ENCODE data around the gene EPB41L4B.

The EPB41L4B gene

DNA sequence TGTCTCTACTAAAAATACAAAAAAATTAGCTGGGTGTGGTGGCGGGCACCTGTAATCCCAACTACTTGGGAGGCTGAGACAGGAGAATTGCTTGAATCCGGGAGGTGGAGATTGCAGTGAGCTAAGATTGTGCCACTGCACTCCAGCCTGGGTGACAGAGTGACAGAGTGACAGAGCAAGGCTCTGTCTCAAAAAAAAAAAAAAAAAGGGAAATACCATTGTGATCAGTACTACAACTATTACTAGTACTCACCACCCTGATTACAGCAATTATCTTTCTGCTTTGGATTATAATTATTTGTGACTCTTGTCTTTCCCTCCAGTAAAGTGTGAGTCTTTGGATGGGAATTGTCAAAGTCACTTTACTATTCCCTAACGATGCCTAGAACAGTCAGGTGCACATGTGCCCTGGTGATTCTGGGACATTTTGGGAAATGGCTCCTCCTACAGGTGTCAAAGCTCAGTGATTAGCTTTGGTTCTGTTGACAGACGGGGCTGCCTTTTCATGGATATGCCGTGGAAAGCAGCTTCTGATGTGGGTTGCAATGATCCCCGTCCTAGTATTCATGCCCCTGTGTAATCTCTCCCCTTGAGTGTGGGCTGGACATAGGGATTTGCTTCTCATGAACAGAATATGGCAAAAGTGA lies 122.0 kb downstream of the EPB41L4B start:
- Histone ChIP-seq H4K20me1 (ENCODE audit: insufficient read depth) (no peaks in the 10 kb centered on the region), H3K27me3 (ENCODE audit: insufficient read depth, low read depth) (no peaks in the 10 kb centered on the region), H3K9ac (no peak overlapping the region), H3K36me3 (ENCODE audit: insufficient read depth) (no peaks in the 10 kb centered on the region), H3K4me2 (no peak overlapping the region), H2AFZ (ENCODE audit: low read depth) (no peak overlapping the region), H3K27ac (no peak overlapping the region), H3K4me3 (IDR thresholded peaks at IDR 0.05; ENCODE audit: insufficient read depth, low read depth, low read length) (no peak overlapping the region), H3K79me2 (ENCODE audit: insufficient read depth, low read depth) (no peaks in the 10 kb centered on the region), H3K4me1 (ENCODE audit: low read depth, poor library complexity, severe bottlenecking) (no peaks in the 10 kb centered on the region)
- peak; percentile 32; the same call in 1 of the 2 replicates for TF ChIP-seq CTCF (conservative IDR thresholded peaks at IDR 0.05; ENCODE audit: low read depth, low read length)

GRCh38 chr9:109193974-109194556 lies 126.8 kb downstream of the EPB41L4B start:
- Histone ChIP-seq H4K20me1 (ENCODE audit: insufficient read depth) (no peaks in the 10 kb centered on the region), H2AFZ (ENCODE audit: low read depth) (no peak overlapping the region), H3K4me3 (IDR thresholded peaks at IDR 0.05; ENCODE audit: insufficient read depth, low read depth, low read length) (no peak overlapping the region), H3K79me2 (ENCODE audit: insufficient read depth, low read depth) (no peaks in the 10 kb centered on the region), H3K27ac (no peak overlapping the region), H3K4me1 (ENCODE audit: low read depth, poor library complexity, severe bottlenecking) (no peaks in the 10 kb centered on the region), H3K9ac (no peak overlapping the region), H3K36me3 (ENCODE audit: insufficient read depth) (no peaks in the 10 kb centered on the region), H3K27me3 (ENCODE audit: insufficient read depth, low read depth) (no peaks in the 10 kb centered on the region), H3K4me2 (no peak overlapping the region)
- no peak for TF ChIP-seq CTCF (conservative IDR thresholded peaks at IDR 0.05; ENCODE audit: low read depth, low read length)

DNA sequence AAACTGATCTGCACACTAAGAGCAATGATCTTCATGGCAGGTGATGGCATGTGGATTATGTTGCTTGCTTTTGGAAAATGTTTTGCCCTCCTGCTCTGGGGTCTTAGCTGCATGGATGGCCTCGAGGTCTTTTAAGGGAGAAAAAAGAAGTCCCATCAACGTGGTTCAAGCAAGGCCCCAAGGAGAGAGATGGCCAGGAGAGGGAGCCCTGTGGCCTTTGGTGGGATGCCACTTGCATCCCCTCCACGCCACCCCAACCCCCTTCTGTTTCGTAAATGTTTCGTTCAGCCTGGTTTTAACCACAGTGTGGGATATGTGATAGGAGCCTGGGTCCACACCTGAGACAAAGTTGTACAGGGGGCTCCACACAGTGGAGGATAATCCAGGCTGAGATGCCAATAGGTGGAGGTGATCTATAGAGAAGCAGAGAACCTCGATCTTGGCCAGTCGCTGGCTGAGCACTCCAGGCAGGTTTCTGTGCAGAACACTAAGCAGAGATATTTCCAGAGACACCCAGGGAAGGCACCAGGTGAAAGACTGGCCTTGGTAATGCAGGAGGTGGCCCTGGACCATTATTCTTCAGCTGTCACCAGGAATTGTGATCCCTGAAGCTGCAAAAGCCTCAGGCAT lies 128.0 kb downstream of the EPB41L4B start:
- no peak overlapping the region for H3K9ac ChIP-seq

GRCh38 chr9:109191746-109192145 lies 129.1 kb downstream of the EPB41L4B start:
- Histone ChIP-seq H3K27ac (no peak overlapping the region), H3K79me2 (ENCODE audit: insufficient read depth, low read depth) (no peaks in the 10 kb centered on the region), H2AFZ (ENCODE audit: low read depth) (no peak overlapping the region), H3K9ac (no peak overlapping the region), H3K4me3 (IDR thresholded peaks at IDR 0.05; ENCODE audit: insufficient read depth, low read depth, low read length) (no peak overlapping the region), H3K4me1 (ENCODE audit: low read depth, poor library complexity, severe bottlenecking) (no peaks in the 10 kb centered on the region), H3K4me2 (no peak overlapping the region), H3K36me3 (ENCODE audit: insufficient read depth) (no peaks in the 10 kb centered on the region), H3K27me3 (ENCODE audit: insufficient read depth, low read depth) (no peaks in the 10 kb centered on the region), H4K20me1 (ENCODE audit: insufficient read depth) (no peaks in the 10 kb centered on the region)
- TF ChIP-seq CTCF (conservative IDR thresholded peaks at IDR 0.05; ENCODE audit: low read depth, low read length): no peak

More for the DNA sequence above, 128.0 kb downstream of the EPB41L4B start:
- no peaks in the 10 kb centered on the region for H3K27me3 ChIP-seq (ENCODE audit: insufficient read depth, low read depth)
- no peaks in the 10 kb centered on the region for H3K36me3 ChIP-seq (ENCODE audit: insufficient read depth)
- peak; percentile 31; the same call in 1 of the 2 replicates for TF ChIP-seq CTCF (conservative IDR thresholded peaks at IDR 0.05; ENCODE audit: low read depth, low read length)
- no peaks in the 10 kb centered on the region for H3K79me2 ChIP-seq (ENCODE audit: insufficient read depth, low read depth)
- no peak overlapping the region for H3K4me2 ChIP-seq
- H2AFZ ChIP-seq (ENCODE audit: low read depth): no peak overlapping the region
- no peak overlapping the region for H3K4me3 ChIP-seq (IDR thresholded peaks at IDR 0.05; ENCODE audit: insufficient read depth, low read depth, low read length)
- no peaks in the 10 kb centered on the region for H3K4me1 ChIP-seq (ENCODE audit: low read depth, poor library complexity, severe bottlenecking)
- H3K27ac ChIP-seq: no peak overlapping the region
- H4K20me1 ChIP-seq (ENCODE audit: insufficient read depth): no peaks in the 10 kb centered on the region
